Muscle layer of colon (tissue), 2 donors: ENCODE measurements around the gene TMEM151B.
A peak's percentile ranks its signal among the peaks of the same experiment; 100 is the strongest.
"Not testable (repeated sequence)": the region's sequence is repeated elsewhere in the genome, so short reads cannot be mapped to it uniquely, and the experiment has no call there.

Experiments used
- H3K27ac ChIP-seq: one replicate; pipeline ENCODE4 v1.7.0; 2013; ENCODE audit warnings: low read depth, mild to moderate bottlenecking, low read length, moderate library complexity
- H3K27me3 ChIP-seq, 2 donors: one replicate each; pipeline ENCODE4 v1.7.0; 2013; ENCODE audit warnings: low read length in 2 of 2, mild to moderate bottlenecking in 2 of 2; ENCODE audit not compliant: insufficient read depth in 2 of 2, control insufficient read depth in 1 of 2
- H3K36me3 ChIP-seq: one replicate; pipeline ENCODE4 v1.7.0; 2013; ENCODE audit warnings: mild to moderate bottlenecking, low read length; ENCODE audit not compliant: insufficient read depth
- H3K4me1 ChIP-seq: one replicate; pipeline ENCODE4 v1.7.0; 2013; ENCODE audit warnings: mild to moderate bottlenecking, low read length; ENCODE audit not compliant: insufficient read depth
- H3K4me3 ChIP-seq, 2 donors: one replicate each; pipeline ENCODE4 v1.7.0; 2013; ENCODE audit warnings: low read length in 2 of 2, low read depth in 1 of 2, mild to moderate bottlenecking in 1 of 2, moderate library complexity in 1 of 2
- H3K9ac ChIP-seq: one replicate; pipeline ENCODE4 v1.7.0; 2013; ENCODE audit warnings: low read length
- H3K9me3 ChIP-seq: one replicate; pipeline ENCODE4 v1.7.0; 2013; ENCODE audit warnings: mild to moderate bottlenecking, low read length
- donor health status: abdominal sarcoma.
- donor health status: Adenocarcinoma of cecum.

The TMEM151B gene

DNA sequence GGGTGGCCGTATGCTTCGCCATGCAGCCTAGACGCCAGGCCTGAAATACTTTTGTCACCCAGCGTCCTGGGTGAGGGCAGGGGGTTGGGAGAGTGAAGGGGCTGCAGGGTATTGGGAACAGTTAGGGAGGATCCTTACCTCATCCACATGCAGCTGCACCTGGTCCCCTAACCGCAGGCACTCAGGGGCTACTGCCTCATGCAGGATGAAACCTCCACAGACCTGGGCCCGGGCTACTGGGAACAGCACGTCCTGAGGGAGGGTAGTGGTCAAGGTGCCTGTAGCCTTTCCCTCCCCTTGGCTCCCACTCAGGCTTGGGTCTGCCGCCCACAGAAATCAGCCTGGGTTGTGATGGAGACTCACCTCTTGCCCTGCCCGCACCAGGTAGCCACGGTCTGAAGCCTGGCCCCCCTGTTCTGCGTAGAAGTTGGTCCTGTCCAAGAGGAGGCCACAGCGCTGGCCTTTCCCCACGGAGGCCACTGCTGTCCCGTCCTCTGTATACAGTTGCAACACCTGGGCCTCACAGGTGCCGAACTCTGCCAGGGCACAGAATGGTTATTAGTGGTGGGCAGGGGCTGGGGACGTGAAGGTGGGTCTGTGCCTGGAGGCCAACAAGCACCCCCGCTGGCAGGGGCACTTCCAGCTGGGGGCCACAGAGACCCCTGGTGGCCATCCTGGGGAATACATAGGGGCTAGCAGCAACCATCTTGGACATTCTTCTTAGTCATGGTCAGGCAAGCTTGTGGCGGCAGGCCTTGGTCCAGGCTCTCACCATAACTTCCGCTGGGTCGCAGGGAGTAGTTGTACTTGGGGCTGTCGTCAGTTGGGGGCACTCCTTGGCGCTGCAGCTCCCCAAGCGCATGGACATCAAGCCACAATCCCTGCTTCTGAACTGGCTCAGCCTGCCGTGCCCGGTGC lies 34.3 kb downstream of the TMEM151B start:
- H3K9me3 ChIP-seq, result no peaks in the 10 kb centered on the region
- no peak overlapping the region for H3K9ac ChIP-seq
- no peaks in the 10 kb centered on the region for H3K27me3 ChIP-seq
- H3K27ac ChIP-seq, result no peak overlapping the region
- H3K4me1 ChIP-seq, result no peaks in the 10 kb centered on the region
- peaks cover 87% of the 10 kb centered on the region for H3K36me3 ChIP-seq
- H3K4me3 ChIP-seq, result no peak overlapping the region

DNA sequence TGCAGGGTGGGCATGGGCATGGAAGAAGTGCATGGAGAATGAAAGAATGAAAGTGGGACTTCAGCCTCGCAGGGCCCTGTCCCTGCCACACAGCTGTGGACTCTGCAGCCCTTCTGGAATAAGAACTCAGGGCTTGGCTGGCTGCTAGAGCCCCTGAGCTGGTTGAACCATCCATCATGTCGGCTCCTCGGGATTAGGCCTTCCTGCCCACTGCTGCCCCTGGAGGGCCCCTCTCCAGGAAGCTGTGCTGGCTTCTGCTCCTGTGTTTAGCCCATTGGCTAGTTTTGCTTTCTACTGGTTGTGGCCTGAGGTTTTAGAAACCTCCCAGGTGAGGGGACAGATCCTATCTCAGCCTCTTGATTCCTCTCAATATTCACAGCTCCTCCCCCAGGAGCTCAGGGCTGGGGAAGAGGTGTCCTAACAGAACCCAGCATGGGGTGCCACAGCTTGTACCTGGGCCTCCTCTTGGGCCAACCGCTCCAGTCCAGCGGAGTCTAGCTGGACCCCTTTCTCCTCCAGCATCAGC lies 35.0 kb downstream of the TMEM151B start:
- Histone ChIP-seq H3K4me1 (no peaks in the 10 kb centered on the region), H3K27ac (no peak overlapping the region), H3K9ac (no peak overlapping the region), H3K9me3 (no peaks in the 10 kb centered on the region), H3K4me3 (no peak overlapping the region), H3K36me3 (peaks cover 92% of the 10 kb centered on the region), H3K27me3 (no peaks in the 10 kb centered on the region)

DNA sequence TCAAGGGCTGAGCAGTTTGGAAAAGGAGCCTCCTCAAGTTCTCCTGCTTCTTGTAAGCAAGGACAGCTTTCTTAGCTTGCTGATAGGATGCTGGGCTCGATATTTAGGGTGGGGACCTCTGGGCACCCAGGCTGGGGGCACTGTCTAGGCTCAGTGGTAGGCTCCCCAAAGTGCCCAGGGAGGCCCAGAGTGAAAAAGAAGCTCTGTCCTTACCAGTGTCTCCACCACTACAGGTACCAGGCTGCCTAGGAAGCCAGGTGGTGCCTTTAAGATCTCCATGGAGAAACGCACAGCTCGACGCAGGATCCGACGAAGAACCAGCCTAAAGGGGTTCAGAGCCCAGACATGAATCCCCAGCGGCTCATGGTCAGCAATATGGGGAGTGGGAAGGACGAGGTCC lies 36.5 kb downstream of the TMEM151B start:
- H3K27me3 ChIP-seq, result no peaks in the 10 kb centered on the region
- peaks cover 91% of the 10 kb centered on the region for H3K36me3 ChIP-seq
- no peak overlapping the region for H3K27ac ChIP-seq
- H3K4me3 ChIP-seq, result no peak overlapping the region
- no peaks in the 10 kb centered on the region for H3K9me3 ChIP-seq
- no peak overlapping the region for H3K9ac ChIP-seq
- H3K4me1 ChIP-seq, result no peaks in the 10 kb centered on the region

DNA sequence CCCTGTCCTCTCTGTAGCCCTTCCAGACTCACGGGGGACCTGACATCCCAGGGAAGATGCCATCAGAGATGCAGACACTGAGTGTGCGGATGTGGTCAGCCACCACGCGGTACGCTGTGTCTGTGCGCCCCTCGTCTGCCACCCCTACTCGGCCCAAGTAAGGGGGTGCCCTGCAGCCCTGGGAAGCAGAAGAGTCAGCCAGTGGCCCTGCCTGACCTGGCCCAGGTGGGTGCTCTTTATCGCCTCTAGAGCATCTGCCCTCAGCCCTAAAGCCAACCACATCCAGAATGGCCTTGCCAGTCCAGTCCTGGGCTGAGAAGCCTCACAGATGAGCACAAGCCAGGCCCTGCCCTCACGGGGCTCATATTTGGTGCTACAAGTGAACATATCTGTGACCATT lies 37.0 kb downstream of the TMEM151B start:
- Histone ChIP-seq H3K9ac (no peak overlapping the region), H3K4me1 (peaks cover 4% of the 10 kb centered on the region), H3K27ac (no peak overlapping the region), H3K36me3 (peaks cover 86% of the 10 kb centered on the region), H3K9me3 (no peaks in the 10 kb centered on the region), H3K4me3 (no peak overlapping the region), H3K27me3 (no peaks in the 10 kb centered on the region)

DNA sequence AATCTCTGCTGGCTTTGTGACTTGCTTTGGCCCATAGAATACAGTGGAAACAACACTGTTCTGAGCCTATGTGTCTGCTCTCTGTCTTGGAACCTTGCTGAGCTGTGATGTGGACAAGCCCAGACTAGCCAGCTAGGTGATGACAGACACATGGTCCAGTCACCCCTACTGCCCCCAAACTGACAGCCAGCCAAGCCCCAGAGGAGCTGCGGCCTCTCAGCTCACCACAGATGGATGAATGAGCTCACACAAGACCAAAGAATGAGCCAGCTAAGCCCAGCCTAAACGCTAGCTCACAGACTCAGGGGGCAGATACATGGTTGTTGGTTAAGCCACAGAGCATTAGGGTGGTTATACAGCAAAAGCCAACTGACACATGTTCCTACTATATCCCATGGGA lies 38.8 kb downstream of the TMEM151B start:
- Histone ChIP-seq H3K4me3 (no peak overlapping the region), H3K36me3 (peaks cover 67% of the 10 kb centered on the region), H3K9ac (no peak overlapping the region), H3K27me3 (no peaks in the 10 kb centered on the region), H3K9me3 (no peaks in the 10 kb centered on the region), H3K4me1 (peaks cover 8% of the 10 kb centered on the region), H3K27ac (no peak overlapping the region)

DNA sequence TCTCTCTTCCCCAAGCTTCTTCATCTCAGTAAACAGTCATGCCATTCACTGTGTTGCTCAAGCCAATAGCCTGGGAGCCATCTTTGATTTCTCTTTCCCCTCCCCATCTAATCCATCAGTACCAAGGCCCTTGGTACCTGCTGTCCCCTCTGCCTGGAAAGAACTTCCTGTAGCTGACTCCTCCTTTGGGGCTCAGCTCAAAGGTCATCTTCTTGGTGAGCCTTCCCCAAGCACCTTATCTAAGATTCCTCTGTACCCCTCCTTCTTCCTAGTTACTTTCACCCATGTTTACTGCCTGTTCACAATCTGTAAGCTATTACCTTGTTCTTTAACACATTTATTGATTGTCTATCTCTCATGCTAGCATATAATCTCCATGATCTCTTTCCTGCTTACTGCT lies 39.4 kb downstream of the TMEM151B start:
- Histone ChIP-seq H3K9ac (no peak overlapping the region), H3K36me3 (peaks cover 62% of the 10 kb centered on the region), H3K4me1 (peaks cover 8% of the 10 kb centered on the region), H3K27ac (no peak overlapping the region), H3K4me3 (no peak overlapping the region), H3K9me3 (no peaks in the 10 kb centered on the region), H3K27me3 (no peaks in the 10 kb centered on the region)

DNA sequence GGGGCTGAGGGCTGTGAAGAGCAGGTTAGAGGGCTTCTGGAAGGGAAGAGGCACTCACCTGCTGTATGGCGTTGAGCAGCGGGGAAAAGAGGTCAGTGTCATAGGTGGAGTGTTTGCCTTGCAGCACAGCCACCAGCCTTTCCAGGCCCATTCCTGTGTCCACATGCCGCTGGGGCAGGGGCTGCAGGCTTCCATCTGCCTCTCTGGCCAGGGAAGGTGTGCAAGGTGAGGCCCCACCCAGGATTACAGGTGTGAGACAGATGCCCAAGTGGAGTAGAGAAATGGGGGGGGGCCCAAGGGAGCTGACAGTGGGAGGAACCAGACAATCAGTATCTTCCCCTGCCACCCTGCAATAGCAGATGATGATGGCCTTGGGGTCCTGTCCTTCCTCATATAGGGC lies 40.0 kb downstream of the TMEM151B start:
- Histone ChIP-seq H3K36me3 (peaks cover 55% of the 10 kb centered on the region), H3K27me3 (no peaks in the 10 kb centered on the region), H3K4me3 (no peak overlapping the region), H3K4me1 (peaks cover 8% of the 10 kb centered on the region), H3K9ac (no peak overlapping the region), H3K27ac (no peak overlapping the region), H3K9me3 (no peaks in the 10 kb centered on the region)

DNA sequence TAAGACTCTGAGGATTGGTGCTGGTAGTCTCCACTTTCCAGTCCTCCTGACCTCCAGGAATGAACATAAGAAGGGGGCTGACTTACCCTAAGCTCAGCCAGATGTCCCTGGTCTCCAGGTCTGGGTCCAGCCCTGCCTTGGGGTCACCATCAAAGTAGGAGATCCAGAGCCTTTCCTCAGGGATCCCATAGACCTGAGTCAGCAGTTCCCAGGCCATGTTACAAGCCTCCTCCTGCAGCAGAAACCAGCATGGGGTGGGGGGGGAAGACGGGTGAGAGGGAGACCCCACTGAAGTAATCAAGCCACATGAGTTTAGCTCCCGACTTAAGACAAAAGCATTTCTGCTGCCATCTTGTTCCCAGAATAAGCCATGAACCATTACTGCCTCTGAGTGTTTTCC lies 41.1 kb downstream of the TMEM151B start:
- Histone ChIP-seq H3K27me3 (no peaks in the 10 kb centered on the region), H3K27ac (no peak overlapping the region), H3K9ac (no peak overlapping the region), H3K36me3 (peaks cover 46% of the 10 kb centered on the region), H3K4me3 (no peak overlapping the region), H3K4me1 (peaks cover 8% of the 10 kb centered on the region), H3K9me3 (no peaks in the 10 kb centered on the region)

DNA sequence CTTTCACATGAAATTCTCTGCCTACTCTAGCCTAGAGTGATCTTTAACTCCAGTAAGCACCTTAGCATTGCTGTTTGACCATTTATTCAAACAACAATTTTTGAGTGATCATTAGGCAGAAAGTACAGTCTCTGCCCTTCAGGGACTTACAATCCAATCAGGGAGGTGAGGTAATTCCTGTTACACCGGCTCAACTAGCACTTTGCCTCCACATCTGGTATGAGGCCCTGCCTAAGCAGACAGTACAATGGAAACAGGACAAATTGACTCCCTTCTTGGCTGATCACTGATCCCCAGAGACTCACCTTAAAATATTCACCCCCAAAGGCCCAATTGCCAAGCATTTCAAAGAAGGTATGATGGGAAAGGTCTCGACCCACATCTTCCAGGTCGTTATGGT lies 41.5 kb downstream of the TMEM151B start:
- Histone ChIP-seq H3K9me3 (no peaks in the 10 kb centered on the region), H3K9ac (peak overlapping the region; percentile 53), H3K27me3 (no peaks in the 10 kb centered on the region), H3K27ac (no peak overlapping the region), H3K36me3 (peaks cover 41% of the 10 kb centered on the region), H3K4me3 (peak overlapping the region in 1 of 2 donors; percentile 80), H3K4me1 (peaks cover 8% of the 10 kb centered on the region)

DNA sequence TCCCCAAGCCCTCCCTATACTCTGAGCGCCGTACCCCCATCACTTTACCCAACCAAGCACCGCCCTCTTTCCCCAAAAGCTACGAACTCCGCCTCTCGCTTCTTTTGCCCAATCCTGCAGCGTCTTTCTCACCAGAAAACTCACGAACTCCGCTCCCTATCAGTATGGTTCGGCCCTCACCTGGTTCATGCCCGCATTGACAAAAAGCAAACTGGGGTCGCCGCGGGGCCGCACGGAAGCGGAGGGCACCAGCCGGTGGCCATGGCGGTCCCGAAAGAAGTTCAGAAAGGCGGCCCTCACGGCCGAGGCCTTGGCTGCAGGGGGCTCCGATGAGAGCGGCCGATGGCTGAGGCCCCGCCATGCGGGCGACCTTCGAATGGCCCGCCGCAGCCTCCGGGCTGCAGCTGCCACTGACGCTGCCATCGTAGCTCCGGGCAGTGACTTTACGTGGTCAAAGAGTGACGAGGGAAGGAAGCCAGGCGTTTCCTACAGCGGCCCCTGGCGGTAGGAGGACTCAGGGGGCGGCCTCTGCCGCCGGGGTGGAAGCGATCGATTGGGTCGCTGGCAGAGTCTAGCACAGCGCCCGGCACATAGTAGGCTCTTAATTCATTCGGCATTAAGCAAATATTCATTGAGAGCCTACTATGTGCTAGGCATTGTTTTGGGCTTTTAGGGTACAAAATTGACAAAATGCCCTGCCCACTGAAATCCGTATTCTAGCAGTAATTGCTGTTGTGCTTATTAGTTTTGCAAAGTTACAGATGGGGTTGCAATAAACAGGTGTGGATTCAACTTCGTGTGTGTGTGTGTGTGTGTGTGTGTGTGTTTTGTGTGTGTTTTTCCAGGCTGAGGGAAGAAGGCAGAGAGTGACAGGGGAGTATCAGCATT lies 42.9 kb downstream of the TMEM151B start, which contains the start of gene AARS2:
TSS of gene AARS2 (minus strand) at position 447 of the 888 bp plus-strand sequence. CDS start at position 423, 24 bp downstream.
- peak within 1 kb of the TSS; percentile 53 for H3K9ac ChIP-seq
- H3K9me3 ChIP-seq, result no peaks in the 10 kb centered on the region
- peaks cover 27% of the 10 kb centered on the region for H3K36me3 ChIP-seq
- peaks cover 8% of the 10 kb centered on the region for H3K4me1 ChIP-seq
- peak within 1 kb of the TSS; percentile 80 to 88 for H3K4me3 ChIP-seq
- no peaks in the 10 kb centered on the region for H3K27me3 ChIP-seq
- peak within 1 kb of the TSS; percentile 75 for H3K27ac ChIP-seq

DNA sequence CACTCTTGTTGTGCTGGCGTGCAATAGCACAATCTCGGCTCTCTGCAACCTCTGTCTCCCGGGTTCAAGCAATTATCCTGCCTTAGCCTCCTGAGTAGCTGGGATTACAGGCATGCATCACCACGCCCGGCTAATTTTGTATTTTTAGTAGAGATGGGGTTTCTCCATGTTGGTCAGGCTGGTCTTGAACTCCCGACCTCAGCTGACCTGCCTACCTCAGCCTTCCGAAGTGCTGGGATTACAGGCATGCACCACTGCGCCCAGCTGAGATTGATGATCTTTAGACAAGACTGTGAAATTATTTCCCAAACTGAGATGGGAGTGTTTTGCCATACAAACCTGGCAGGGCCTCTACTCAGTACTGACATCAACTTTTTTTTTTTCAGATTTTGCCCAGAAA lies 44.4 kb downstream of the TMEM151B start:
- not testable (repeated sequence) for H3K4me1 ChIP-seq, H3K9ac ChIP-seq, H3K27ac ChIP-seq, H3K27me3 ChIP-seq, H3K9me3 ChIP-seq, H3K4me3 ChIP-seq
- H3K36me3 ChIP-seq, result peaks cover 18% of the 10 kb centered on the region
